KOPT-K1 (cell line): ENCODE results near the gene CXCL5.

Source experiments
- H3K27ac ChIP-seq: fragments of 200-600 bp; sonication (generic); 2 replicates; pipeline ENCODE4 v1.5.1; 2016; ENCODE audit warnings: antibody characterized with exemption, mild to moderate bottlenecking, low read depth, low read length; ENCODE audit not compliant: poor library complexity, severe bottlenecking
- H3K36me3 ChIP-seq: fragments of 200-600 bp; sonication (generic); 2 replicates; pipeline ENCODE4 v1.5.1; 2017; ENCODE audit warnings: antibody characterized with exemption, mild to moderate bottlenecking, low read length, moderate library complexity; ENCODE audit not compliant: insufficient read depth
- H3K9me3 ChIP-seq: fragments of 200-600 bp; sonication (generic); 2 replicates; pipeline ENCODE4 v1.5.1; 2017; ENCODE audit warnings: antibody characterized with exemption, low read length, mild to moderate bottlenecking; ENCODE audit not compliant: insufficient read depth, poor library complexity, severe bottlenecking

CXCL5 gene

GRCh38 chr4:74030285-74030684, 31.8 kb upstream of the CXCL5 start:
- Histone ChIP-seq H3K27ac (no peak overlapping the region), H3K9me3 (no peaks in the 10 kb centered on the region), H3K36me3 (no peaks in the 10 kb centered on the region)

GRCh38 chr4:74028504-74028903, 30.0 kb upstream of the CXCL5 start:
- H3K36me3 ChIP-seq = no peaks in the 10 kb centered on the region

GRCh38 chr4:74023709-74024108, 25.2 kb upstream of the CXCL5 start:
- Histone ChIP-seq H3K9me3 (no peaks in the 10 kb centered on the region), H3K27ac (no peak overlapping the region), H3K36me3 (no peaks in the 10 kb centered on the region)

More at GRCh38 chr4:74028504-74028903, 30.0 kb upstream of the CXCL5 start:
- no peak overlapping the region for H3K27ac ChIP-seq
- no peaks in the 10 kb centered on the region for H3K9me3 ChIP-seq

GRCh38 chr4:74021601-74022000, 23.1 kb upstream of the CXCL5 start:
- Histone ChIP-seq H3K36me3 (no peaks in the 10 kb centered on the region), H3K27ac (no peak overlapping the region), H3K9me3 (no peaks in the 10 kb centered on the region)

DNA sequence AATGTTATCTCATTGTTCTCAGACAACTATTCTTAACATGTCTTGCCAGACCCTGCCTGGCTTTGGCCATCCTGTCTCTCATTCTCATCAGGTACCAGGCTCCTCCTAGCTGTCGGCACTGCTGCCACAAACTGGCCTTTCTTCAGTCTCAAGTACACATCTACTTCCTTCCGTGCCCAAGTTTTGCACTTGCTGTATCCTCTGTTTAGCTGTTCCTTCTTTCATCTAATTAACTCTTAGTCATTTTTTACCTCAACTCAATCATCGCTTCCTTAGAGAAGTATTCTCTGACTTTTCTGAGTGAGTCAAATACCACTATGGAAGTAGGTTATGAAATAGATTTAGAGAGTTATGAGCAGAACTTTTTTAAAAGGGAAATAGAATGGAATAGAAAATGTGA, 20.3 kb upstream of the CXCL5 start:
- no peaks in the 10 kb centered on the region for H3K36me3 ChIP-seq
- no peak overlapping the region for H3K27ac ChIP-seq
- H3K9me3 ChIP-seq = no peaks in the 10 kb centered on the region

GRCh38 chr4:74018116-74018515, 19.6 kb upstream of the CXCL5 start:
- Histone ChIP-seq H3K27ac (no peak overlapping the region), H3K9me3 (no peaks in the 10 kb centered on the region), H3K36me3 (no peaks in the 10 kb centered on the region)

DNA sequence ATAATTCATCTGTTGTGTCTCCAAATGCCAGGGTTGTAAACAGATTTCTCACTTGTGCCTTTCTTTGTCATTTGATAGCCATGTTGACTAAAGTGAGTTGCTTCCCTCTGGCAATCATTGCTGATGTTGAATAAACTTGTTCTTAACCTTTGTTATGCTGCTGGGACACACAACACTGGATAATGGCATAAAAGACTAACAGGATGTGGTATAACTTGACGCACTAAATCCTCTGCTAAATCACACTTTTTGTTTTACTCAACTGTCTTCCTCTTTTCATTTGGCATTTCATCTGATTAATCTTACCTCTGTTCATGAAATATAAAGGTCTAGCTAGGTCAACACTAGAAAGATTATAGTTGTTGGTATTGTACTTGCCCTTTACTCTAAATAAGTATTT, 17.6 kb upstream of the CXCL5 start:
- no peak overlapping the region for H3K27ac ChIP-seq
- no peaks in the 10 kb centered on the region for H3K9me3 ChIP-seq
- no peaks in the 10 kb centered on the region for H3K36me3 ChIP-seq

DNA sequence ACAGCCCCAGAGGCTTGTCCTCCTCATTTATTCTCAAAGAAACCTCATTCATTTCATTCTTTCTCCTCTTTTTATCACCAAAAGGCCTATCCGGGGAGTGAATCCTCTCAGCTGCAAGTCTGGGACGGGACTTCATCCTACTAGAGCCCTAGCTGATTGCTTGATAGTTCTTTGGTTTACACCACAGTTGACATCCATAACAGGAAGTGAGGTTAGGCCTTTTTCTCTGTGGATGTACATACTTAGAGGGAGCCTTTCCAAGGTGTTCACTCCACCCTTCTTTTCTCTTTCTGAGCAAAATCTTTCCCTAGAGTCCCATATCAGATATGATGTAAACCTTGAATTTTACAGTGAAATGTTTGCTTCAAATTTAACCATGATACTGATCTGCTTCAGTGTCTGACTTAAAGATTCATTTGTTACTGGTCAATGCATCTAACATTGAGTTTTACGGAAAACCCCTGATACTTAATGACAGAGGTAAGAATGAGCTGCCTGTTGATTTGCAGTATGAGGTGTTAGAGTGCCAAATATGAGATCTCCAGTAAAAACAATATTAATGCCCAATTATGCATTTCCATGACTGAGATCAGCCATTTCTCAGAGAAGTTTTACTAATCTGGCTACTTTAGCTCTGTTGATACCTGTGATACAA, 16.8 kb upstream of the CXCL5 start:
- no peak overlapping the region for H3K27ac ChIP-seq
- H3K36me3 ChIP-seq = no peaks in the 10 kb centered on the region
- no peaks in the 10 kb centered on the region for H3K9me3 ChIP-seq

DNA sequence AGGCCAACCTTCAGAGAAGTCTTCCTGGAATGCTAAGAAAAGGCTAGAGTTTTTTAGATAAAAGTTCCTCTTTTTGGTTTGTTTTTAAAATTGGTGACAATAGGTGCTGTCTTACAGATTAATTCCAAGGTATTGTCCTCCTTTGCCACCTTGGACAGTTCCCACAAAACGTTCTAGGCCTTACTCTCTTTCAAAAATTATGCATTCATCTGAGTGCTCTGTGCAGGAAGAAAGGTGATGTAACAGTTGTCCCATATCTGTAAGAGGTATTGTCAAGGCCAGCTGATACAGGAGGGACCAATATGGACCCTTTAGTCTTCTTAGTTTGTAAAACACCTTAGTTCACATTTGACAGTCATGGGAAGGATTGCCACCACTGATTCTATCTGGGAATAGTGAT, 15.9 kb upstream of the CXCL5 start:
- H3K9me3 ChIP-seq = no peaks in the 10 kb centered on the region
- H3K27ac ChIP-seq = no peak overlapping the region
- no peaks in the 10 kb centered on the region for H3K36me3 ChIP-seq

GRCh38 chr4:74013264-74013663, 14.8 kb upstream of the CXCL5 start:
- Histone ChIP-seq H3K9me3 (no peaks in the 10 kb centered on the region), H3K36me3 (no peaks in the 10 kb centered on the region), H3K27ac (no peak overlapping the region)

DNA sequence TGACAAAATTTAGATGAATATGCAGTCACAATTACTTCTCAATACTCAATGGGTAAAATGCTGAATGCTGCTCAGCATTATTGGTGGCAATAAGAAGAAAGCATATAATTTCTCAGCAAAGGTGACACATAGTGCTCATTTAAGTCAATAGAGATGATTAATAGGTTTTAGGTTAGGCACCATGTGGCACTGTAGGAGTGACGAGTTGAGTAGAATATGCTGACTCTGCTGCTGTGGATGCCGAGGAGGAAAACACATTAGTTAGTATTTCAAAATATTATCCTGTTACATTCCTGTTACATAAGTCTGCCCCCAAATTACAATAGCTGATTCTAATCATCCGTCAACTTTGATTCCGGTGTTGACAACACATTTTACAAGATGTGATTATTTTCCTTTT, 13.7 kb upstream of the CXCL5 start:
- Histone ChIP-seq H3K36me3 (no peaks in the 10 kb centered on the region), H3K9me3 (no peaks in the 10 kb centered on the region), H3K27ac (no peak overlapping the region)

- H3K9me3 ChIP-seq = no peaks in the 10 kb centered on the region
- H3K36me3 ChIP-seq = no peaks in the 10 kb centered on the region
- H3K27ac ChIP-seq = no peak overlapping the region
Measured at GRCh38 chr4:74009307-74009706, 10.8 kb upstream of the CXCL5 start.

DNA sequence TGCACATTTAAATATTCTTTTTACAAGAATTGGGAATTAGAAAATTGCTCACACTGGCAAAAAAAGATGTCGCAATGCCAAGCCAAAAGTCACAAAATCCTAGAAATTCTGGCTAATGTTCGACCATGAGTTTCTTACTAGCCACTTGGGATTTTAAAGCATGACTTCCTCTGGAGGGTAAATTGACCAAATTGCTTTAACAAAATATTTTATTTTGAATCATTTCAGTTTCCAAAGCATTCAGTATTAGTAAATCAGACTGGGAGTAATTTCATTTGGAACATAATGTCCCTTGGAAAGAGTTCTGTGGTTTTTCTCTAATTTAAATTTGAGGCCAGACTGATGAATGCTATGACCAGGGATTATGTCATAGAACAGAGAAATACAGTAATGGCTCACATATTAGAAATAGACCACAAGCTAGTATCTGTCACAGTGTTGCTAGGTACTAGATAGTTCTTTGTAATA, 7.6 kb upstream of the CXCL5 start:
- Histone ChIP-seq H3K27ac (no peak overlapping the region), H3K36me3 (no peaks in the 10 kb centered on the region)

GRCh38 chr4:74005528-74005927, 7.1 kb upstream of the CXCL5 start:
- no peak overlapping the region for H3K27ac ChIP-seq
- no peaks in the 10 kb centered on the region for H3K36me3 ChIP-seq
- H3K9me3 ChIP-seq = no peaks in the 10 kb centered on the region

More for the DNA sequence above, 7.6 kb upstream of the CXCL5 start:
- H3K9me3 ChIP-seq = no peaks in the 10 kb centered on the region

- H3K27ac ChIP-seq = no peak overlapping the region
- no peaks in the 10 kb centered on the region for H3K9me3 ChIP-seq
Measured at GRCh38 chr4:74004668-74005067, 6.2 kb upstream of the CXCL5 start.

DNA sequence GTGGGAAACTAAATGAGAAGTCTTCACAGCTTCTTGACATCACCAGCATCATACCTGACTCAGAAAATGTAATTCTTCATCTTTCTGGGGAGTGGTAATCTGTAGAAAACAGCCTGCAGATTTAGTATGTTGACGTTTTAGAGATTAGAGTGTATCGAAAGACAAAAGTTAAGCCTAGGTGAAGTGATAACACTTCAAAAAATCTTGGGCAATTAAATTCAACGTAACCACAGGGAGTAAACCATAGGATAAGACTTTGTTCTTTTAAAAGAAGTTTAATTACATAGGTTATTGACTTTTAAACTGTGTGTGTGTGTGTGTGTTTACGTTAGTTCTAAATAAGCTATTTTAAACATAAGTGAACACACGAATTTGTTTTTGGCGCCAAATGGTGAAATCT, 1.8 kb upstream of the CXCL5 start:
- no peaks in the 10 kb centered on the region for H3K9me3 ChIP-seq
- H3K27ac ChIP-seq = no peak overlapping the region
- no peaks in the 10 kb centered on the region for H3K36me3 ChIP-seq

More at GRCh38 chr4:74004668-74005067, 6.2 kb upstream of the CXCL5 start:
- H3K36me3 ChIP-seq = no peaks in the 10 kb centered on the region
